CD4-positive, alpha-beta T cell treated with Interferon alpha-2 for 1 hour (primary cell): ENCODE data around the gene NT5C1A.

Source experiments
- DNase-seq, 2 donors: peaks; one replicate each; pipeline ENCODE4 v3.0.0-alpha.2; 2020 to 2022

NT5C1A gene

DNA sequence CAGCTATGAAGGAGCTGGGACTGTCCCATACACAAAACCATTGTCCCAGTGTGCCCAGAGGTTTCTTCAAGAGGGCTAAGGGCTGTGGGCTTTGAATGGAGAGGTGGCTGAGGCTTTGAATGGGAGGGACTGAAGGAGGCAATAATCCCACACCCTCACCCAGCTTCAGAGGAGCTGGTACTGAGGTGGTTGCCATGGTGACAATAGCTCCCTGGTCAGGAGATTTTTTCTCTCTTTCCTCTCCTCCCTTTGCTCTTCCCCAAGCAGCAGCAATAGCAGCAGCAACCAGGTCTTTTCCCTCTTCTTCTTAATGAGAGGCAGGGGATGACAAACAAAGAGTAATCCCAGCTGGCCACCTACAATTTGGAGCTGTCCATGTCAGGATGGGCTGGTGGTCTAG lies 17.7 kb upstream of the NT5C1A start:
- no peak for DNase-seq

DNA sequence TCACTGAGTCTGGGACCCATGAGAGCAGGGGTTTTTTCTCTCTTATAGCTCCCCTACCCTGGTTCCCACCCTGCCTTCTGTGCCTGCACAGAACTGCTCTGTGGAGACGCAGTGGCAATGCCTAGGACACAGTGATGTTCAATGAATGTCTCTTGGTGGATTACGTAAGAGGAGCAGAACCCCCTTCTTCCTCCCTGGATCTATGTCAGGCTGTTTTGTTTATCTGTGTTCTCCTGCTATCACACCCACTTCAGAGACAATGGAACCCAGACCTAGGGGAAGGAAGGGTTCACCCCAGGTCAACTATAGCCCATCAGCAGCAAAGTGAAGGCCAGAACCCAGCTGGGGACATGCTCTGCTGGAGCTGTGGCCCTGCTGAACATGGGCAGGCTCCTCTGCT lies 17.3 kb upstream of the NT5C1A start:
- DNase-seq, result no peak

DNA sequence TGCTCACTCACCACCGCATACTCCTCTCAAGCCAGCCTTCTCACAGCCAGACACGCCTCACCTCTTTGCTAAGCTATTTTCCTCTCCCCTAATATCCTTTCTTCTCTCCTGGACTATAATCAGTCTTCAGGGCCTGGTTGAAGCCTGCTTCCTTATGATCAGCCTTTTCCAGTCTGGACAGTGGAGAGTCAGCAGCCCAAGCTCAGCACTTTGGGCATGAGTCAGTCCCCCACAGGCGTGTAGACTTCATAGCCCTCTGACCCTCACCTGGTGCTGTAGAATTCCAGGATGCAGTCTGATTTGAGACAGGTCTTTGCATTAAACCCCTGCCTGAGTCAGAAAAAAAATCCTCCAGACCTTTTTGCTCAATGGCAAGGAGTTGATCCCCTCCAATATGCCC lies 16.8 kb upstream of the NT5C1A start:
- DNase-seq, result no peak

DNA sequence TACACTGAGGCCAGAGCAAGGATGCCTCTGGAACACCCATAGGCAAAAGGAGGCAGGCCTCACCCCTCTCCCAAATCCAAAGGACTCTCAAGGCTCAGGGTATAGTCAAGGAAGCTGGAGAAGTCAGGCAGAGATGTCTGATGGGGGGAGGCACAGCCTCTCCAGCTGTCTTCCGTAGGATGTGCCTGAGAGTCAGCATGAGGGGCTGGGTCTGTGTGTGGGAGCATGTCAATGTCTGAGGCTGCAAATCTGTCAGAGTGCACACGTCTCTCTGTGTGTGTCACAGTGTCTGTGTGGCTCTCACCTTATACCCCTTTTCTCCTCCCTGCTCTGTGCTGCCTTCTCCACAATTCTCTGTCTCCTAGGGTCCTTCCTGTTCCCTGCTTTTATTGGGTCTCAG lies 15.3 kb upstream of the NT5C1A start:
- DNase-seq, result no peak

DNA sequence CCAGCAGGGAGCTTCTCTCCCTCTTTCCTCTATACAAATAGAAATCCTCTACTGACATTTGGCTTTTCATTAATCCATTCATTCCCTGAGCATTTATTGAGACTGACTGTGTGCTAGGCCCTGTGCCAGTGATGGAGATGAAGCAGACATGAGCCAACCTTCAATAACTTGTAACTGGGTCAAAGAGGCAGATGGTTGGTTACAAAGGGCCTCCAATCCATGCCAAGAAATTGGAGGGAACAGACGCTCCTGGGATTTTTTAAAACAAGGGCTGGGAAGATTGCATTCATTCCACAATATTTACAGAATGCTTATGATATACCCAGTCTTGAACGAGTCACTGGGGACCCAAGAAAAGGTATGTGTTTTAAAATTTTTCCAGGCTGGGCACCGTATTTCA lies 13.2 kb upstream of the NT5C1A start:
- DNase-seq, result no peak

DNA sequence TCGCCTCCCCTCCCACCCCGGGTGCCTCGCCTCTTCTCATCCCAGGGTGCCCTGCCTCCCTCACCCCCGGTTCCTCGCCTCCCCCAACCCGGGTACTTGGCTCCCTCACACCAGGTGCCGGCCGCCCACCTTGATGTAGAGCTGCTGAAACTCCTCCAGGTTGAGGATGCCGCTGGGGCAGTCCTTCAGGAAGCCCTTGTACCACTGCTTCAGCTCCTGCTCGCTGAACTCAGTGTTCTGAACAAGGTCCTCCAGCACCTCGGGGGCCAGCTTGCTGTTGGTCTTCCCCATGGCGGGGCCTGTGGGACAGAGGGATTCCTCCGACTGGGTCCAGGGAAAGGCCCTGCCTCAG lies 12.4 kb upstream of the NT5C1A start:
- no peak for DNase-seq

DNA sequence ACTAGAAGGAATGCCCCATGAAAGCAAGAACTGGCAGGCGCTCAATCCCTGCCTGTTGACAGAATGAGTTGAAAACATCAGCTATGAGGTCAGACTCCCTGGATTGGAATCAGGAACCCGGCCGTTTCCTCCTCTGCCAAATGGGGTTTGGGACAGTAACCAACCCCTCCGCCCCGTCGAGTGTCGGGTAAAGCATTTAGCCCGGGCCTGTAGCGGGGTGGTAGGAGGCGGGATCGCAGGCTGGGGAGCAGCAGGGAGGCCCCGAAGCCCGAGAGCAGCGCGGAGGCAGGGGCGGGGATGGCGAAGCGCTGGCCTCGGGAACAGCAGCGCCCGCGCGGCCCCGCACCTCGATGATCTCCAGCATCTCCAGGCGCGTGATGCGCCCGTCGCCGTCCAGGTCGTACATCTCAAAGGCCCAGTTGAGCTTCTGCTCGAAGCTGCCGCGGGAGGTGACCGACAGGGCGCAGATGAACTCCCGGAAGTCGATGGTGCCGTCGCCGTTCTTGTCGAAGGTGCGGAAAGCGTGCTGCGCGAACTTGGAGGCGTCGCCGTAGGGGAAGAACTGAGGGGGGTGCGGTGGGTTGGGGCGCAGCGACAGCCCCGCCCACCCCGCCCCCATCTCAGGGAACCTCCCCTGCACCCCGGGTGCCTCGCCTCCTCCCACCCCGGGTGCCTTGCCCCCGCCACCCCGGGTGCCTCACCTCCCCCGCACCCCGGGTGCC lies 11.8 kb upstream of the NT5C1A start:
- peak; percentile 50 to 80 for DNase-seq

DNA sequence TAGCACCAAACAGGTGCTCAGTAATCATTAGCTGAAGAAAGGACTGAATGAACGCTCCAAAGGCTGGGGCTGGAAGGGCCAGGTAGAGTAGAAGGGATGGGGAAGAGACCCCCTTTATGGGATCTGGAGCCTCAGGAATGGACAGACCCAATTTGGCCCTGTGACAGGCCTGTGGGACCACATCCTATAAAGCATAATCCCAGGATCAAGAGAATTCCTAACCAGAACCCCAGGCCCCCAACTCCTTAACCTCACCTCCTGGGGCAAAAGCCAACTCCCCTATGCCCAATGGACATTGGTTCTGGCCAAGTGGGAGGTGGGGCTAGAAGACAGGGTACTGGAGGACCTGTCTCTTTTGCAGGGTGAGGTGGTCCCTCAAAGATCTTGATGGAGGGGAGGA lies 10.1 kb upstream of the NT5C1A start:
- DNase-seq, result no peak

DNA sequence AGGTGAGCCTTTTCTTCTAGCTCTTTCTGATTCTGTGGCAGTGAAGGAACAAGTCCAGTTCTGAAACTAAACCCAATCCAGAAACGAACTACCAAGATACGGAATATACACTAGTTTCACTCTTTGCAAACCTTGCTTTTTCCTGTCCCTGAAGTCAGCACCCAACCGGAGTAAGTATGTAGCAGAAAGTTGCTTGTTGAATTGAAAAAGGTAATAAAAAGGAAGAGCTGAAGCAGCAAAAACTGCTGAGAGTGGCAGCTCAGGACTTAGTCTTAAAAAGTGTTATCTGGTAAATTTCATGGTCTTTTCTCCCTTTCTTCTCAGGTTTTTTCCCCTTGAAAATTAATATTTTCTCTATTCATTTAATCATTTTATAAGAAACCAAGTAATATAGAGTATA lies 9.4 kb upstream of the NT5C1A start:
- DNase-seq, result no peak

DNA sequence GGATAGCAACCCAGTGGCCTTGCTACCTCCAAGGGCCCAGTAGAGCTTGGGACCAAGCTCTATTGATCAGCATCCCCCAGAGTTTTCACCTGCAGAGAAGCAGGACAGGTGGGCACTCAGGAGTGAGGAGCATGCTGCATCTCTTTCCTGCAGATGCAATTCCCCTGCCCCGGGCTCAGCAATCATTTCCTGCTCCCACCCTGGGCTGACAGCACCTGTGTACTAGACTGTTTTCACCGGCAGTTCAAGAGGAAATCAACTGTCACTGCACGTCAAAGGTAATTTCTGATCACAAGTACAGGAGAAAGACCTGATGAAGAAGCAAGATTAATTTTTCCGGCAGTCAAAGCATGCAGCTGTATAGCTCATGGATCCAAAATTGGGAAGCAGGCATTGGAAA lies 8.8 kb upstream of the NT5C1A start:
- DNase-seq, result no peak

DNA sequence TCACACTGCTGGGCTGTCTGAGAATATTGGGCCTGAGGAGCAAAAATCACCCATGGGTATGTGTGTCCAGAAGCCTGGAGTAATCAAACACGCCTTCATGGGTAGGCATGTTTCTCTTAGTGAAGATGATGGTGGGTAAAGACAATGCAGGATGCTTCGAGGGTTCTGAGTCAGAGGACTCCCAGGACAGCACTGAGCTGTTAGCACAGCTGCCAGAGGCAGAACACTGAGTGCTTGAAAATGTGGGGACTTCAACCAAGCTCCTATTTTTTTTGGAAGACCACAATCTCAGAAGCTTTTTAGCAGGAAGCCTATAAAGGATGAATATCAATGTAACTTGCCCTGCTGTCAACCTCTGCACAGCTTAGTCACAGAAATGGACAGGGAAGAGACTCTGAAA lies 7.9 kb upstream of the NT5C1A start:
- DNase-seq, result no peak

DNA sequence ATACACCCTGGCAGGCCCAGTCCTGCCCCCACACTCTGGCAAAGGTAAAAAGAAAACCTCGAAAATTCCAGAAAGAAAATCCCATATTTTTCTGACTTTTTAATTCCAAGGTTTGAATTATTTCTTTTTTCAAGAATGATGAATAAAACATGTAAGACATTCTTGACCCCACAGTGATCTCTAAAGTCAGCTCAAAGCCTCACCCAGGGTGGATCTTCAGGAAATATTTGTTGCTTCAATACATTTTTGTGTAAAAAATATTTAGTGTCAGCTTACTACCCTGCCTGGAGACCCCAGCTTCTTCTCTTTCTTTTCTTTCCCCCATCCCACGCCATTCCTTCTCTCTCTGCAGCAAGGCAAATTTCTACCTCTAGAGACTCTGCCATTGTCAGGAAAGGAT lies 7.0 kb upstream of the NT5C1A start:
- DNase-seq, result no peak

DNA sequence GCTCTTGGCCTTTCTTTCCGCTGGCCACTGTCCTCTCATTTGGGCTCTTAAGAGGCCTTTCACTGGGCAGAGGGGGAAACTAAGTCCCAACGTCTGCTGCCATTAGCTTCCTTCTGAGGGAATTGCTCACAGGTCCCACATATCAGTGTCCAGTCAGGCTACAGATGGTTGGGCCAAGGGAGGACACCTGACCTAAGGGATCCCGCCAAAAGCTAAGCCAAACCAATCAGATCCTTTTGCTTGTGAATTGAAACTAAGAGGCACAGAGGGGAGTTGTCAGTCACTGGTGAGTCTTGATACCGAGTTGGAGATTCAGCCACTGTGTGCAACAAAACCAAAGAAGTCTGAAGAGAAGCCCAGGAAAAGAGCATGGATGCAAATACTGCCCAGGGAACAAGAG lies 5.7 kb upstream of the NT5C1A start:
- DNase-seq, result no peak

DNA sequence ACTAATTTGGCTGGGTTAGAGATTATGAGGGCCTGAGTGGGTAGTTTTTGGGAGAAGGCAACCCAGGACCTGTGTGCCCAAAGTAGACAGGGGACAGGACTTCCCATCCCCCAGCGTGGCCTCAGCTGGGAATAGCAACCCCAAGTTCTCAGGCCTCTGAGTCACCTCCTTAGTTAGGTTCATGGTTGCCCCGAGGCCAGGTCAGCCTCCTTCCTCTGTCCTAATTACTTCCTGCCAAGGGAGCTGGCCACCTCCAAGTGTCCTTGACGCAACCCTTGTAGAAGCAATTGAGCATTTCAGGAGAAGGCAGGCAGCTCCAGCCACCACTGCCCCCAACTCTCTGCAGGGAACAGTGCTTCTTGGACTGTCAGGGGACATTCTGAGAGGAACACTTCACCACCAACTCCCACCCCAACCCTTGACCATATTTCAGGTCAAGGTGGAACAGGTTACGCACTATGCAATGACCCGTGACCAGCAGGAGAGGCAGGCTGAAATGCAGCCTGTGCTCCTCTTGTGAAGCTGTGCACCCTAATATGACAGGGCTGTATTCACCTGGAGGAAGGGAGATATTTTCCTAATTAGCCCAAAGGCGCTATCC lies 5.1 kb upstream of the NT5C1A start:
- DNase-seq, result no peak

DNA sequence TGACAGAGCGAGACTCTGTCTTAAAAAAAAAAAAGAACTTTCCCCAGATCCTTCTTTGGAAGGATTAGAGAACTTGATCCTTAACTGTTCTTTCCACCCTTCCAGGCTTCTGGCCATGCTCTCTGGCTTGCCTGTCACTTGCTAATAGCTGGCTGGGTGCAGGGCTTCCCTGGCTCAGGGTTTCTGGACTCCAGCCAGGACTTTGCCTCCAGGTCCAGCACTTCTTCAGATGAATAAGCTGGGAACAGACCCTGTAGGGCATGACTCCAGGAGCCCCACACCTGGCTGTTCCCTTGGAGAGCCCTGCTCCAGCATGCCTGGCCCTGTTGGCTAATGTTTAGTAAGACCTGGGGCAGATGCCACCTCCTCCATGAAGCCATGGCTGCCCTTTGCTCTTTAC lies 3.3 kb upstream of the NT5C1A start:
- no peak for DNase-seq

DNA sequence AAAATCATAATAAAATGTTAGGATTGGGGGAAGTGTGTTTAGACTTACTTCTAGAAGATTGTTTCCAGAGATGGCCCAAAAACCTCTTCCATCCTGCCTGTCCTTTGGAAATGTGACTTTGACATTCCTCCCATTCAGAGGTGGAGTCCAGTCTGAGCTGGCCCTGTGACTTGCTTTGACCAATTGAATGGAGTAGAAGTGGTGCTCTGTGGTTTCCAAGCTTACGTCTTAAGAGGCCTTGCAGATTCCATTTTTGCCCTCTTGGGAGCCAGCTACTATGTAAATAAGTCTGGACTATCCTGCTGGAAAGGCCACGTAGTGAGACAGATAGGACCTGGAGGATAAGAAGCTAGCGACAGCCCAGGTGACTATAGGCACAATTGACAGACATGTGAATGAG lies 1.3 kb upstream of the NT5C1A start:
- no peak for DNase-seq

DNA sequence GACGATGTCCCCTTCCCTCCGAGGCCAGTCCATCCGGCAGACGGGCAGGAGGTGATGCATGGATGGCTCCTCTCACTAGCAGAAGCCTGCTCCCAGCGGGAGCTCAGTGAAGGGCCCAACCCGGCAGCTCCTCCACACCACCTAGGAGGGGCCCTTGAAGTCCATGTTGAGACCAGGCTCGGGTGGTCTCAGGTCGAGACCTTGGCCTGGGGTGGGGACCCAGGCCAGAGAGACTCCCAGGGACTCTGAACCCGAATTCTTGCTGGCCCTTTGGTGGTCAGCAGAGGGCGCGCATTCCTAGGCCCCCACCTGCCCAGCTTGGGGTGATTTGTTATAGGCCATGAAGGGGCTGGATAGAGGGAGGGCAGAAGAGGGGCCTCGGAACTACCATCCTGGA lies 642 bp upstream of the NT5C1A start:
- peak; percentile 8 to 50 for DNase-seq

DNA sequence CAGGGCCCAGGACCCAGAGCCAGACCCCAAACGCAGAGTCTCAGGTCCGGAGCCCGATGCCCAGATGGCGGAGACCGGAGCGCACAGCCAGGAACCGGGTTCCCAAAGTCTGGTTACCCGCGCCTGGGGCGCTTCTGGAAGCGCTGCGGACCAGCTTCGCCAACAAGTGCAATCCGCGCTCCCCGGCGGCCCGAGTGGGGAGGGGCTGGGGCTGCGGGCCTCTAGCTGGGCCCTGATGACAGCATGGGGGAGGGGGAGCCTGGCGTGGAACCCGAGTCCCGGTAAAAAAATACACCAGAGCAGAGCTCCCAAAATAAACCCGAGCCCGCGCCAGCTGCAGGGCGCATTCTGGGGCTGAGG lies 494 bp downstream of the NT5C1A start:
- DNase-seq, result no peak

DNA sequence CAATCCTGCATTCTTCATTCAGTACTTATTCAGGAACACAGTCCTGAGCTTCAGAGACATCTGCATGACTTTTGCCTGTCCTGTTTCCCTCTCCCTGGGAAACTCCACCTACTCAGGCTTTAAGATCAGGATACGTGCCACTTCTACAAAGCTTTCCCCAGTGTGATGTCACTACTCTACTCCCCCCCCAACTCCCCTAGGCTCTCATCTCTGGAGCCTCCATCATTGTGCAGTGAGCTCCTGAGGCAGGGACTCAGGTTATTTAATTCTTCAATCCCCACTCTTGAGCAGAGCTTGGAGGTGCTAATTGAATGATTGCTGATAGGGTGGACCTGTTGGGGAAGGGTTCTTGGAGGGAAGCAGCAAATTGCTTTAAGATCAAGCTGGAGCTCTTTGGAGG lies 1.2 kb downstream of the NT5C1A start:
- no peak for DNase-seq

DNA sequence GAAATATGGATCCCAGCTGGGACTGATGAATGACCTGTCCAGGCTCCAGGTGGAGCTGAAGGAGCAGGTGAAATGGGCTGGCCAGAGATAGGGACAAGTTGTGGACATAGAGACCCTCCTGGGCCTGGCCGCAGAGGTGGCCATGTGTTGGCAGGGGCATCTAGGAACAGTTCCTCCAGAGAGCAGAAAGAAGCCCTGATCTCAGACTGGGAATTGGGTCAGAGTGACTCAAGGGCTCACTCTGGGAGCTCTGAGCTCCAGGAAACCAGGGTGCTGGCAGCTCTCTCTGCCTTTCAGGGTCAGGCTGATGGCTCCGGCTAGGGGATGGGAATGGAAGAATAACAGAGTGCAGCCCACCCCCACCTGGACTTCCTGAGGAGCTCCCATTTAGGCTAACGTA lies 3.0 kb downstream of the NT5C1A start:
- DNase-seq, result no peak

DNA sequence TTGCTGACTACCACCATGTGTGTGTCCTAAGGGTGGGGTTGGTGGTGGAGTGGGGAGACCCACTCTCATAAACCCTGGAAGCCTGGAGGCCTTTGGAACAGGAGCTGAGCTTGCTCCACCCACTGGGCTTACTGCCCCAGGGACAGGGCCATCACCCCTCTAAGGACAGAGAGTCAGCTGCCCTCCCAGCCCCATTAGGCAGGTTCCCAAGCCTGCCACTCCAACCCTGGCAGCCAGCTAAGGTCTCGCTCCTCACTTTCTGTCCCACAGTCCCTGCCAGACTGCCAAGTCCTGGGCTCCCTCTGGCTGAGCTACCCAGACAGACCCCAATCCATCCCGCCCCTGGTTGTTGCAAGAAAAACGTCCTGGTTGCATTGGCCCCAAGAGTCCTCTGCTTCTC lies 3.8 kb downstream of the NT5C1A start:
- no peak for DNase-seq

DNA sequence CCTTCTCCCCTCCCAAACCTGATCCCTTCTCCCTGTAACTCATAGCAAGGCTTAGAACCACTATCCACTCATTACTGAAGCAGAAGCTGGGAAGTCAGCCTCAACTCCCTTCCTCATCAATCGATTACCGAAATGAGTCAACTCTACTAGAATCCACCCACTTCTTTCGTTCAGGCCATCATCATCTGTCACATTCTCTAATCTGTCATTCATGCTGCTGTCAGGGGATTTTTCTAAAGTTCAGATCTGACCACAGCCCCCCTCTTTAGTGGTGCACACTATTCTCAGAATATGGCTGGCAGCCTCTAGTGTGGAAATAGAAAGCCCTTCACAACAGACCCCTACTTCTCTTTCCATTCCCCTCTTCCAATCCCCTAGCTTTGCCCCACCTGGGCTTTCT lies 5.1 kb downstream of the NT5C1A start:
- no peak for DNase-seq

DNA sequence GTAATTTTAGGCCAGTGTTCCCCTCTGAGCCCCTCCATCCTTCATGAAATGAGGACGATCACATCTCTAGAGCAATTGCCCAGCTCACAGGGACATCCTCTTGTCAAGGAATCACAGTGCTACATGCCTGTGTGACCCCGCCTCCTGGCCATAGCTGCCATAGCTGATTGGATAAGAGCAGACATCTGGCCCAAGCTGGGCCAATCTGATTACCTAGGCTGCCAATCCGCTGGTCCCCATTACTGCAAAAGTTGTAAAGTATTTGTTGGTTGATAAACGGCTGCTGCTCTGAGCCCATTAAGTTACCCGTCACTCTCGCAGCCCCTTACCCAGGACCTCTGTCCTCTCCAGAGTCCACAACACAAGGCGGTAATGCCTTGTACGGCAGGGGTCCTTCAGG lies 8.3 kb downstream of the NT5C1A start:
- no peak for DNase-seq

DNA sequence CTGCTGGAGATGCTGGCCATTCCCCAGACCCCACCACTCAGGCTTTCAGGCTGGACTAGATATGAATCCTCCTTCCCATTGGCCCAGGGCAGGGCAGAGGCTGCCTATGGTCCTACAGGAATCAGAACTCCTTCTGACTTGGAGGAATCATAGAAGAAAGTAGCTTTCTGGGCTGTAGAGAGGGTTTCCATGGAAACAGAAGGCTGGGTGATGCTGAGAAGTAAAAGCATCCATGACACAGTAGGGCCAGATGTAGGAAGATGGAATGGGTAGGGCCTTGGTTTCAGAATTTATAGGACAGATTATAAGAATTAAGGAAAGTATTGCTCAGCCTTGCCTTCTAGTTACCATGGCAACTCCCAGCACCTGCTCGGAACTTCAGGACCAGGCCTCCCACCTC lies 9.0 kb downstream of the NT5C1A start:
- DNase-seq, result no peak

DNA sequence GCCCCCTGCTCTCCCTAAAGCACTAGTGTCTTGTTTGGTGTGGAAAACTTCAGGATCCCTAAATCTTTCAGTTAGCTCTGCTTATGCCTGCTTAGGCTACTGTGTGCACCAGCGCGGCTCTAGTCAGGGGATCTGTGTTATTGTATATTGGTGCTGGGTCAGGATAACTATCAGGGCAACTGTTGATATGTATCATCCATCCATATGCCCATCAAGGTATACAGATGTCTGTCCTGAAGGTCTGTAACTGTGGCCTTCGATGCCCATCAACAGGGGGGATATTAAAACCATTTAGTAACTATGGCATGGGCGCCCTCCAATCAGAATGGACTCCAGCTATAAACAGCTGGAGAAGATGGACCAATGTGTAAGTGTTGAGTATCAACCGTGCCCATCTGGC lies 12.4 kb downstream of the NT5C1A start:
- no peak for DNase-seq

DNA sequence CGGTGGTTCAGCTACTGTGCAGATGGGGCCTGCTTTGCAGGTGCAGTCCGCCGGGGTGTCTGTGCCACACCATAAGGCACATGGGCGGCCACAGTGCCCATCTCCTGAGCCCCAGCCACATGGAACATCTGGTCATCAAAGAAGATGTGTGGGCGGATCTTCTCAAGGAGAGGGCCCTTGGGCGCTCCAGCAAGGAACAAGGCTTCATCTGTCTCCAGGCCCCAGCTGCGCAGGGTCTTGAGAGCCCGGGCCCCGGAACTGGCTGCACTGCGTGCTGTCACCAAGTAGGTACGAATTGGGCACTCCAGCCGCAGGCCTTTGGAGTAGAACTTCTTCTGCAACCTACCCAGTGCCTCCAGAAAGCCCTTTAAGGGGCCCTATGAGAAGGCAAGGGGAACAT lies 12.8 kb downstream of the NT5C1A start:
- no peak for DNase-seq
